GM12892 (cell line): ENCODE results near the gene GPC5.

ENCODE experiments used
- DNase-seq: peaks from one replicate; pipeline ENCODE4 v3.0.0; 2011; ENCODE audit not compliant: insufficient read length
- FAIRE-seq: peaks from 2 replicates; lab custom pipeline; 2011; peaks lifted over from hg19 to GRCh38; lab: Jason Lieb, UNC
- POLR2A ChIP-seq: IDR thresholded peaks from 2 replicates; pipeline ENCODE4 v1.6.1; 2011; ENCODE audit warnings: low read depth, low read length, control low read depth
- POLR2AphosphoS5 ChIP-seq: IDR thresholded peaks from 2 replicates; pipeline ENCODE4 v1.6.1; 2011; ENCODE audit warnings: low read depth, low read length, control low read depth
- TAF1 ChIP-seq: IDR thresholded peaks from 2 replicates; pipeline ENCODE4 v1.6.1; 2011; ENCODE audit warnings: low read depth, mild to moderate bottlenecking, control low read depth, low read length, borderline replicate concordance

The GPC5 gene

GRCh38 chr13:91644806-91645205, 246.4 kb downstream of the GPC5 start:
- FAIRE-seq (no peak), DNase-seq (no peak)
- TF ChIP-seq POLR2AphosphoS5: no peak
- TF ChIP-seq POLR2A: no peak
- TF ChIP-seq TAF1: no peak

DNA sequence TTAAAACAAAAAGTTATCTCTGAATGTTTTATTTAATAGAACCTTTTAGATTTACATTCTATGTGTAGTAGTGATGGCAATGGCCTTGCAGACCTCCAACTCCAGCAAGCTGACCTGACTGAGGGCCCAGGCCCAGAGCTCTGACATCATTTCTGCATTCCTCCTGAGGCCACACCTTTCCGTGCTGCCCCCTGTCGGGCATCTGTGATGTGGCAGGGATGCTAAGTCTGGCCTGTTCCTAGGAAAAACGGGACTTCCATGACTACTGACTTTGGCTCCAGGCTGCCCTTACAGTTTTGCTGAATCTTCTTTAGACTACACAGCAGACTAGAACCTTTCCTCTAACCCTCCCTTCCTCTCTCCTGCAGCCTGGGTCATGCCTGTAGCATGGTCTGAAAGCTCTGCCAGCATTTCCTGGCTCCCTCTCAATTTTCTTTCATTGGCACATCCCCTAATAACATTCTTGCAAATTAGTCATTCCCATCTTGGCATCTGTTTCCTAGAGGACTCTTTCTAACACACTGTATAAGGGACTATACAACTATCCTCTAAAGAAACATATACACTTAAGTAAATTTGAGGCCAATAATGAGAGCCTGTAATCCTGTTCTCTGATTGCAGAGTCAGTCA, 249.1 kb downstream of the GPC5 start:
- no peak for TF ChIP-seq TAF1
- no peak for TF ChIP-seq POLR2AphosphoS5
- no peak for TF ChIP-seq POLR2A
- FAIRE-seq: peak; percentile 44
- no peak for DNase-seq

DNA sequence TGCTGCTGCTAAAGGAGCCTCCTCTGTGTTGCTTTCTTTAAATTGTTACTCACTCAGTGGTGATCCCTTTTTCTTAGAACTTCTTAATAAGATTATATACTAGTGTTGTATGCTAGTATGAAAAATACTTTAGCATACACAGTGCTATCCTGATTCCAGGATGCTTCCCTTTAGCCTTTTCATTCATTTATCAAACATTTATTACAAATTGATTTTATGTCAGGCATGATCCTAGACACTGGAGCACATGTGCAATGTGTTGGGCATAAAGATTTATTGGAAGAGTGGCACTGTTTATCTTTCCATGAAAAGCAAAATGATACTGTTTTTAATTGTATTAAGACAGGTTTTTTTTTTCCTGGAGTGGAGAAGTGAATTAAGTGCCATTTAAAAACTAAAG, 249.6 kb downstream of the GPC5 start:
- FAIRE-seq (no peak), DNase-seq (no peak)
- TF ChIP-seq TAF1 (no peak), POLR2AphosphoS5 (no peak), POLR2A (no peak)

DNA sequence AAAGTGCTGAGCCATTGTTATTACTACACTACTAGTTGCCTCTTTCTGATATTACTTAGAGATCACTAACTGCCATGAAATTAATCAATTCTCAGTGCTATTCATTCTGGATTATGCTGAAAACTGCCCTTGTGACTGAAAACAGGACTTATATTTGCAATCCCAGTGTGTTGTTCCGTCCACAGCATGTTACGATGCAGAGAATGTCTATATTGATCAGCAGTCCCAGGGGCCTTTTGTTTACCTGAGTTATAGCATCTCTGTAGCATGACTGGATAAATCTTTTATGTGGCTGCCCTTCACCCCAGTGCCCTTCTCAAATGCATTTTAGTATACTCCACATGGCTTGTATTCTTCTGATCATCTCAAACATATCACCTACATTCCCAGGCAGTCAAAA, 251.0 kb downstream of the GPC5 start:
- no peak for DNase-seq
- TF ChIP-seq POLR2AphosphoS5 (no peak), POLR2A (no peak), TAF1 (no peak)
- no peak for FAIRE-seq

- DNase-seq (no peak), FAIRE-seq (no peak)
- no peak for TF ChIP-seq POLR2AphosphoS5
- no peak for TF ChIP-seq POLR2A
- TF ChIP-seq TAF1: no peak
Measured at GRCh38 chr13:91652404-91653301, 254.2 kb downstream of the GPC5 start.

- TF ChIP-seq POLR2AphosphoS5 (no peak), POLR2A (no peak), TAF1 (no peak)
- DNase-seq (no peak), FAIRE-seq (no peak)
Measured at GRCh38 chr13:91655731-91656130, 257.3 kb downstream of the GPC5 start.

GRCh38 chr13:91657283-91657682, 258.9 kb downstream of the GPC5 start:
- DNase-seq: no peak
- no peak for FAIRE-seq
- TF ChIP-seq POLR2A (no peak), TAF1 (no peak), POLR2AphosphoS5 (no peak)

- FAIRE-seq: no peak
- no peak for DNase-seq
- TF ChIP-seq TAF1: no peak
- TF ChIP-seq POLR2AphosphoS5: no peak
- no peak for TF ChIP-seq POLR2A
Measured at GRCh38 chr13:91659256-91660075, 261.0 kb downstream of the GPC5 start.

- TF ChIP-seq POLR2A (no peak), POLR2AphosphoS5 (no peak), TAF1 (no peak)
- FAIRE-seq: no peak
- DNase-seq: no peak
Measured at GRCh38 chr13:91660076-91660415, 261.6 kb downstream of the GPC5 start.

DNA sequence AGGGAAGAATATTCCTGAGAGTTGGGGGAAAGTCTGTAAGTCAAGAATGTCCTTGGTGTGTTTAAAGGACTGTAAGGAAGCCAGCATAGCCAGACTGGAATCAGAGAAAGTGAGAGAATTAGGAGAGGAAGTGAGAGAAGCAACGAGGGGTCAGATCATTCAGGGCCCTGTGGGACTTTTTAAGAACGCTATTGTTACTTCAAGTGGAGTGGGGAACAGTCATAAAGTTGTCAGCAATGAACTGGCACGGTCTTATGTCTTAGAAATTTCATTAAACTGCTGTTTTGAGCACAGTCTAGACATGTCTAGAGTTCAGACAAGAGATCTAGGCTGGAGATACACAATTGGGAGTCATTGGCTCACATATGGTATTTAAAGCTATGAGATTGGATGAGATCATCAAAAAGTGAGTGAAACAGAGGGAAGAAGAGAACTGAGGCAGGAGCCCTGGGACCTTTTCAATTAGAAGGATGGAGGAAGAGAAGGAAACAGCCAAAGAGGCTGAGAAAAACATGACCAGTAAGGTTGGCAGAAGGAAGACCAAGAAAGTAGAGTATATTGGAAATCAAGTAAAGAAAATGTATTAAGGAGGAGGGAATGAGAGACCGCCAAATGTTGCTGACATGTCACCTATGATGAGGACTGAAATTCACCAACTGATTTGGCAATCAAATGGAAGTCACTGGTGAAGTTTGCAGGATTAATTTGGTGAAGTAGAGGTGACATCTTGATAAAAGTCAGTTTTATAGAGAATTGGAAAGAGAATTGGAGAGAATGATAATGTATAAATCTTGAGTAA, 263.5 kb downstream of the GPC5 start:
- DNase-seq: no peak
- peak; percentile 33 for FAIRE-seq
- TF ChIP-seq TAF1: no peak
- no peak for TF ChIP-seq POLR2A
- no peak for TF ChIP-seq POLR2AphosphoS5
